Activated CD4-positive, alpha-beta T cell treated with anti-CD3 and anti-CD28 coated beads, Interleukin-2, amount 10 ng/mL, durations not matched to agents 24 days and 14 days (primary cell): ENCODE measurements around the gene FOXC1. TPM values are rescaled to one million over a fixed set of nuclear protein-coding genes. Genes with fewer than 3 reads are reported as not detected.

Source experiments
- DNase-seq: peaks from one replicate; pipeline ENCODE4 v3.0.0; 2022
- H3K27ac Mint-ChIP-seq: one replicate; pipeline ENCODE4 v1.8.0; 2022; ENCODE audit warnings: mild to moderate bottlenecking, mixed read lengths
- H3K27me3 Mint-ChIP-seq: one replicate; pipeline ENCODE4 v1.8.0; 2022; ENCODE audit warnings: mixed read lengths
- H3K36me3 Mint-ChIP-seq: one replicate; pipeline ENCODE4 v1.8.0; 2022; ENCODE audit warnings: low read depth, mild to moderate bottlenecking, mixed read lengths
- H3K4me1 Mint-ChIP-seq: one replicate; pipeline ENCODE4 v1.8.0; 2021; ENCODE audit warnings: mixed read lengths
- H3K4me3 Mint-ChIP-seq: one replicate; pipeline ENCODE4 v1.8.0; 2022; ENCODE audit warnings: mild to moderate bottlenecking, moderate library complexity, mixed read lengths
- H3K9me3 Mint-ChIP-seq: one replicate; pipeline ENCODE4 v1.8.0; 2021; ENCODE audit warnings: mixed read lengths
- intact Hi-C: fragments of 100-400 bp; cut with micrococcal nuclease; formaldehyde crosslinking; loops from one replicate; pipeline ENCODE4 v1.15.1; 2023
- total RNA-seq: library from RNA; stranded (reverse); gene quantifications from 2 replicates; pipeline ENCODE4 v1.2.3, GENCODE V29; 2022

Gene FOXC1
- total RNA-seq, 1 donor from 2014 or later, result 0.07 TPM

DNA sequence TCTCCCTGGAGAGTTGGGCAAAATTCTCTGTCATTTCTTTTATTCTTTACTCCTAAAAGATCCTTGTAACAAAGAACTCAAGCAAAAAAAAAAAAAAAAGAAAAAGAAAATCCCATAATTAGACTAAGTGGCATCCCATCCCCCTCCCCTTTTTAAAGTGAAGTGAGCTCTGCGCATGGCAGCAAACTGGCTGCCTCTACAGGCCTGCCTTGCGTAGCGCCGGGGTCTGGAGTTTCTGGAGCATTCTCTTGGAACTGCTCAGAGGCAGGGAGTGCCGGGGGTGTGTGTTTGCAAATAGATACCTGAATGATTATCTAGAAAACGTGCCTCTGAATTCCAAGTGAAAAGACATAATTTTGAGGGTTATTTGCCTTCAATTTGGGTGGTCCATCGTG lies 48.1 kb downstream of the FOXC1 start:
- H3K36me3 Mint-ChIP-seq, result no peaks in the 10 kb centered on the region
- no peaks in the 10 kb centered on the region for H3K9me3 Mint-ChIP-seq
- no peaks in the 10 kb centered on the region for H3K27me3 Mint-ChIP-seq
- no peak overlapping the region for H3K4me3 Mint-ChIP-seq
- H3K27ac Mint-ChIP-seq, result no peak overlapping the region
- DNase-seq, result no peak
- no peaks in the 10 kb centered on the region for H3K4me1 Mint-ChIP-seq
- intact Hi-C loops, result no loop called here

DNA sequence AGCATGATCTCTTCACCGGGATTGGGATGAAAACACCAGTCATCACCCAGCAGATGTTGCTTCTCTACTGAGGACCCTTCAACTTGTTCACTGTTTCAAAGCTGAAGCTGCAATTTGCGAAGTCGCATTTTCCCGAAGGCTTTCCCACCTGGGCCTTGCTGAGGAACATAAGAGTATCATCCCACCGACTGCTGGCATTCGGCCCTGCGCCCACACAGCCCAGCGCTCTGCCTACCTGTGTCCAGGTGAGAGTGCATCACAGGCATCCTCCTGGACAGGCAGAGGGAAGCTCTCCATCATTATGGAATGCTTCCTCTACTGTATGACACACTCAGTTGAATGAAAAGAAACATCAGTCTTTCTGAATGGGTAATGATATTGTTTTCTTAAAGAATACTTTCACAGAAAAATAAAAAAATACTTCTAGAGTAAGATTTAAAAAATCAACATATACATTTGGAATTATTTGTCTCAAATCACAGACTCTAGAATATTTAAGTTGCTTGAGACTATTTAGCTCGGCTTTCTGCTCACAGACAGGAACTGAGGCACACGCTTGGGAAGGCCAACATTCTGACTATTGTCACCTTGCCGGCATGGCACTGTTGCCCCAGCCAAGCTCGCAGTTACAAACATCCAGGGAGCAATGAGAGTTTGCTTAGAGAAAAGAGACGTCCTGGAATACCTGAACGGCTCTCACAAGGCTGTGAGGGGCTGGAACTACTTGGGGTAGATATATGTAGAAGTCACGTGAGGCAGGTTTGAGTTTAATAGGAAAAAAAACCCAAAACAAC lies 48.7 kb downstream of the FOXC1 start:
- no peak overlapping the region for H3K27ac Mint-ChIP-seq
- no peaks in the 10 kb centered on the region for H3K36me3 Mint-ChIP-seq
- H3K27me3 Mint-ChIP-seq, result no peaks in the 10 kb centered on the region
- H3K9me3 Mint-ChIP-seq, result no peaks in the 10 kb centered on the region
- no peak overlapping the region for H3K4me3 Mint-ChIP-seq
- intact Hi-C loops, result no loop called here
- no peaks in the 10 kb centered on the region for H3K4me1 Mint-ChIP-seq
- no peak for DNase-seq

DNA sequence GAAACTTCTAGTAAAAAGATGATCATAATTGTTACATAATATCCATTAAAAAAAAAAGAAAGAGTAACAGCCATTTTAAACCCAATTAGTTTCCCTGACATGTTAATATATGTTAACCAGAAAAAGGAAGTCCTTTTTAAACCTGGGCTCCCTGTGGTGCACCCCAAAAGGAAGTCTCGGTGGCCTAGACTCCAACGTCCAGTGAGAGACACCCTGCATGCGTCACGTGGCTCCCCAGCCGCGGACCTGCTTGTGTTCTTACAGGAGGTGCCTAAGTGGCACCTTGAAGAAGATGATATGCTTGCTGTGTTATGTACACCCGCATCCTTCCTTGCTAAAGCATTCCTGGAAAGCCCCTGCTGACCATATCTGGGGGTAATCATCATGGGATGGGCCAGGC lies 50.1 kb downstream of the FOXC1 start:
- Mint-ChIP-seq H3K4me1 (no peaks in the 10 kb centered on the region), H3K9me3 (no peaks in the 10 kb centered on the region), H3K4me3 (no peak overlapping the region), H3K27me3 (no peaks in the 10 kb centered on the region), H3K36me3 (no peaks in the 10 kb centered on the region), H3K27ac (no peak overlapping the region)
- no peak for DNase-seq
- intact Hi-C loops, result no loop called here

GRCh38 chr6:1662534-1662933 lies 52.8 kb downstream of the FOXC1 start:
- H3K36me3 Mint-ChIP-seq, result no peaks in the 10 kb centered on the region
- intact Hi-C loops, result no loop called here
- H3K4me1 Mint-ChIP-seq, result no peaks in the 10 kb centered on the region
- H3K27ac Mint-ChIP-seq, result no peak overlapping the region
- H3K9me3 Mint-ChIP-seq, result no peaks in the 10 kb centered on the region
- no peak overlapping the region for H3K4me3 Mint-ChIP-seq
- DNase-seq, result no peak
- no peaks in the 10 kb centered on the region for H3K27me3 Mint-ChIP-seq

Other genes starting within 250 kb of the FOXC1 start
- not detected in 2 replicates for gene FOXF2, start 220.3 kb upstream of the FOXC1 start, total RNA-seq